ENCODE data around the gene SDCBP2.
A peak's percentile ranks its signal among the peaks of the same experiment; 100 is the strongest.

SDCBP2 gene

DNA sequence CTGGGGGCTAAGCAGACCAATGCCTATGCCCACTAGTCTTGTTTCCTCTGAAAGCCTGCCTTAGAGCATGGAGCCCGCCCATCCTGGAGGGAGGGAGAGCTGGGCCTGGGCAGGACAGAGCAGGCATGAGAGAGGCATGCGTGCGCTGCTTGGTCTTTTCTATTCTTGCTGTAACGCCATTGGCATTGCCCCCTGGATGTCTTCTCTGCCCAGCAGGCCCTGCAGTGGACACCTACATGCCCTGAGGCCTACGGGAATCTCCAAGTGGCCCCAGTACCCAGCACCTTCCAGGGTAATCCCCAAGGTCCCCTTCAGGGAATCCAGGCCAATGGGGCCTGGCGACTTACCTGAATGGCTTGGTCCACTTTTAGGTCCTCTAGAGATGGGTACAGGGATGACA is 8.9 kb downstream of the SDCBP2 start:
- Histone ChIP-seq H3K14ac (ENCODE audit: low read length) (no peak overlapping the region), H3K79me1 (ENCODE audit: low read depth, low read length) (no peaks in the 10 kb centered on the region), H3K27me3 (ENCODE audit: control insufficient read depth in 3 of 3, insufficient read depth in 3 of 3, low read depth in 1 of 3, low read length in 3 of 3) (no peaks in the 10 kb centered on the region), H4K91ac (ENCODE audit: low read depth, low read length, poor library complexity) (no peak overlapping the region), H3K27ac (replicated peaks; ENCODE audit: low read length) (no peak overlapping the region), H2BK5ac (ENCODE audit: low read length) (no peak overlapping the region), H3K9ac (ENCODE audit: low read depth, low read length, poor library complexity) (no peak overlapping the region), H3K9me3 (replicated peaks in 1 of 2; ENCODE audit: control insufficient read depth in 2 of 2, insufficient read depth in 1 of 2, low read depth in 1 of 2, low read length in 2 of 2) (no peaks in the 10 kb centered on the region), H3K18ac (ENCODE audit: low read length) (no peak overlapping the region), H3K23ac (ENCODE audit: low read depth, low read length, poor library complexity) (no peak overlapping the region), H2BK12ac (ENCODE audit: low read length) (no peak overlapping the region), H3K36me3 (replicated peaks in 1 of 2; ENCODE audit: control insufficient read depth in 2 of 2, insufficient read depth in 2 of 2, low read length in 2 of 2) (no peaks in the 10 kb centered on the region), H3K4me1 (ENCODE audit: control insufficient read depth in 2 of 2, insufficient read depth in 1 of 2, low read depth in 1 of 2, low read length in 2 of 2) (peaks cover 3 to 8% of the 10 kb centered on the region in 2 donors), H2BK120ac (ENCODE audit: low read depth, low read length) (peak overlapping the region; percentile 29), H4K8ac (ENCODE audit: low read depth, low read length) (no peak overlapping the region), H2BK15ac (ENCODE audit: low read length) (no peak overlapping the region), H3K4ac (ENCODE audit: low read length) (no peak overlapping the region), H3K4me2 (ENCODE audit: insufficient read depth, low read length, poor library complexity, severe bottlenecking) (no peak overlapping the region), H2AFZ (ENCODE audit: low read length) (no peak overlapping the region), H3K4me3 (ENCODE audit: low read length in 2 of 2) (peak overlapping the region in 1 of 2 donors; percentile 36), H2AK5ac (ENCODE audit: low read depth, low read length) (no peak overlapping the region)
- no peak for DNase-seq (ENCODE audit: low spot score)
- WGBS, 2 donors (ENCODE audit: extremely low coverage in 2 of 2, insufficient read length in 2 of 2, insufficient replicate concordance in 1 of 2) = no CpG with 5 or more reads among the region's 6 CpGs

DNA sequence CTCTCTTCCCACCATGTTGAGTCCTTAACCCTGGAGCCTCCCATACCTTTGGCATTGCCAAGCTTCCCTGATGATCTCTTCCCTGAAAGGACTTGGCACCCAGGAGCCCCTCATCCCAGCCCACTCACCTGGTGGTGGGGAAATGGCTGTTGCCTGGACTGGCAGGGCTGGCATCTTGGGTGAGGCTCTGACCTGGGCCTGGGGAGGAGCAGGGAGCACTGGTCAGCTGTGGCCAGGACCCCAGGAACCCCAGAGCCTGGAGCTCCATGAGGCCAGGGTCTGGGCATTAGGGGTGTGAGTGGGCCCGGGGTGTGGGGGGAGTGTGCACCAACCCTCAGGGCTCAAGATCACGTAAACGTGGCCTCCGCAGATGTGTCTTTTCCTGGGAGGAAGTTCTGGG is 9.5 kb downstream of the SDCBP2 start:
- no CpG with 5 or more reads among the region's 4 CpGs for WGBS, 2 donors (ENCODE audit: extremely low coverage in 2 of 2, insufficient read length in 2 of 2, insufficient replicate concordance in 1 of 2)
- no peak for DNase-seq (ENCODE audit: low spot score)

DNA sequence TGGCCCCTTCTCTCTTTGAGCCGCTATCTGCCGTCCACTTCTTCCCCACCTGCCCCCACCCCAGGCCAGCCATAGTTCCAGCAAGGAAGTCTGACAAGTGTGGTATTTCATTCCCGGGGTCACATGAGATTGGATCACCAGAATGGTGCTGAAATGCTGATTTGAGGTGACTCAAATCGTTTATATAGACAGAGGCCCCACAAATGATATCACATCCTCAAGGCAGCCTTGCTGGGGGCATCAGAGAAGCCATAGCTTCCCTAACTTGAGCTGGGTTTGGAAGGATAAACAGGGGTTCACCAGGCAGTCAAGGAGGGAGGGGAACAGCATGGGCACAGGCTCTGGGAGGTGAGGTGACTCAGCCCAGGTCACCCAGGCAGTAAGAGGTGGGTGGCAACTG is 9.9 kb downstream of the SDCBP2 start:
- no peak overlapping the region for H4K91ac ChIP-seq (ENCODE audit: low read depth, low read length, poor library complexity)
- no peak overlapping the region for H2AFZ ChIP-seq (ENCODE audit: low read length)
- no peak overlapping the region for H3K9ac ChIP-seq (ENCODE audit: low read depth, low read length, poor library complexity)
- no peak overlapping the region for H2BK15ac ChIP-seq (ENCODE audit: low read length)
- no peak overlapping the region for H3K23ac ChIP-seq (ENCODE audit: low read depth, low read length, poor library complexity)
- WGBS, 2 donors (ENCODE audit: extremely low coverage in 2 of 2, insufficient read length in 2 of 2, insufficient replicate concordance in 1 of 2) = no CpG with 5 or more reads among the region's 4 CpGs
- H3K4me3 ChIP-seq (ENCODE audit: low read length in 2 of 2) = no peak overlapping the region
- no peak for DNase-seq (ENCODE audit: low spot score)
- no peaks in the 10 kb centered on the region for H3K79me1 ChIP-seq (ENCODE audit: low read depth, low read length)
- H2BK12ac ChIP-seq (ENCODE audit: low read length) = no peak overlapping the region
- no peak overlapping the region for H2AK5ac ChIP-seq (ENCODE audit: low read depth, low read length)
- no peak overlapping the region for H2BK5ac ChIP-seq (ENCODE audit: low read length)
- H2BK120ac ChIP-seq (ENCODE audit: low read depth, low read length) = no peak overlapping the region
- no peak overlapping the region for H3K4ac ChIP-seq (ENCODE audit: low read length)
- peak overlapping the region; percentile 34 for H3K18ac ChIP-seq (ENCODE audit: low read length)
- H3K4me2 ChIP-seq (ENCODE audit: insufficient read depth, low read length, poor library complexity, severe bottlenecking) = no peak overlapping the region
- no peak overlapping the region for H3K27ac ChIP-seq (replicated peaks; ENCODE audit: low read length)
- H3K27me3 ChIP-seq (ENCODE audit: control insufficient read depth in 3 of 3, insufficient read depth in 3 of 3, low read depth in 1 of 3, low read length in 3 of 3) = no peaks in the 10 kb centered on the region
- H4K8ac ChIP-seq (ENCODE audit: low read depth, low read length) = no peak overlapping the region
- H3K14ac ChIP-seq (ENCODE audit: low read length) = no peak overlapping the region
- H3K36me3 ChIP-seq (replicated peaks in 1 of 2; ENCODE audit: control insufficient read depth in 2 of 2, insufficient read depth in 2 of 2, low read length in 2 of 2) = no peaks in the 10 kb centered on the region
- H3K9me3 ChIP-seq (replicated peaks in 1 of 2; ENCODE audit: control insufficient read depth in 2 of 2, insufficient read depth in 1 of 2, low read depth in 1 of 2, low read length in 2 of 2) = no peaks in the 10 kb centered on the region
- peaks cover 3 to 4% of the 10 kb centered on the region in 2 donors for H3K4me1 ChIP-seq (ENCODE audit: control insufficient read depth in 2 of 2, insufficient read depth in 1 of 2, low read depth in 1 of 2, low read length in 2 of 2)

More for the DNA sequence above, 9.5 kb downstream of the SDCBP2 start:
- Histone ChIP-seq H3K4ac (ENCODE audit: low read length) (no peak overlapping the region), H2BK120ac (ENCODE audit: low read depth, low read length) (peak overlapping the region; percentile 29), H3K36me3 (replicated peaks in 1 of 2; ENCODE audit: control insufficient read depth in 2 of 2, insufficient read depth in 2 of 2, low read length in 2 of 2) (no peaks in the 10 kb centered on the region), H2BK15ac (ENCODE audit: low read length) (no peak overlapping the region), H3K23ac (ENCODE audit: low read depth, low read length, poor library complexity) (no peak overlapping the region), H3K18ac (ENCODE audit: low read length) (peak overlapping the region; percentile 34), H2BK12ac (ENCODE audit: low read length) (no peak overlapping the region), H3K9me3 (replicated peaks in 1 of 2; ENCODE audit: control insufficient read depth in 2 of 2, insufficient read depth in 1 of 2, low read depth in 1 of 2, low read length in 2 of 2) (no peaks in the 10 kb centered on the region), H3K4me3 (ENCODE audit: low read length in 2 of 2) (no peak overlapping the region), H3K14ac (ENCODE audit: low read length) (no peak overlapping the region), H2AFZ (ENCODE audit: low read length) (no peak overlapping the region), H4K91ac (ENCODE audit: low read depth, low read length, poor library complexity) (no peak overlapping the region), H2AK5ac (ENCODE audit: low read depth, low read length) (no peak overlapping the region), H3K27ac (replicated peaks; ENCODE audit: low read length) (no peak overlapping the region), H3K4me1 (ENCODE audit: control insufficient read depth in 2 of 2, insufficient read depth in 1 of 2, low read depth in 1 of 2, low read length in 2 of 2) (peaks cover 3 to 6% of the 10 kb centered on the region in 2 donors), H3K4me2 (ENCODE audit: insufficient read depth, low read length, poor library complexity, severe bottlenecking) (no peak overlapping the region), H3K27me3 (ENCODE audit: control insufficient read depth in 3 of 3, insufficient read depth in 3 of 3, low read depth in 1 of 3, low read length in 3 of 3) (no peaks in the 10 kb centered on the region), H3K9ac (ENCODE audit: low read depth, low read length, poor library complexity) (no peak overlapping the region), H2BK5ac (ENCODE audit: low read length) (no peak overlapping the region), H4K8ac (ENCODE audit: low read depth, low read length) (no peak overlapping the region), H3K79me1 (ENCODE audit: low read depth, low read length) (no peaks in the 10 kb centered on the region)

DNA sequence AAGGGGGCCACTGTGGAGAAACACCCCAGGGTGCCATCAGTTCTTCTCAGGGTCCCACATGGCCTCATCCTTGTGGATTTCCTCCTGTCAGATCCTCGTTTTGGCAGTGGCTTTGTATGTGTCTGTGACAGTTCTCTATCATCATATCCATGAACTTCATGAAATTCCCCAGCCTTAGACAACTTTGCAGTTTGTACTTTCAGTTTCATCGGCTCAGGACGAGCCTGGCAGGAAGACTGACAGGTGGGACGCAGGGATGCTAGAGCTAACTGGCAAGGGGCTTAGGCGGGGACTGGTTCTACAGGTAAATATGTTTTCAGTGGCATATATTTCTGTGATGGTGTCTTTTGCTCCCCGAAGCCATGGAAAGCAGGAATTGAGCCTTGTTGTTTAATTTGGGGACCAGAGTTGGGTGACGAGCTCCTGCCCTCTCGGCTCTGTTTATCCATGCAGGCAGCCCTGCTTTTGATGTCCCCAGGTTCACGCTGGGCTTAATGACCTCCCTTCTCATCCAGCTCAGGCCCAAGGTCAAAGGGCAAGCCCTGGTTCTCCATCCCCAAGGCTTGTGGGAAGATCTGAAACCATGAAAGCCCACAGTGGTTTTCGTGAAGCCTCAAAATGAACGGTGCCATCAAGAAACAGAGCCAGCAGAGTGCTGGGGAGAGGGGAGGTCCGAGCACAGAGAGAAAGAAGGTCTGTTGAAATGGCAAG is 11.2 kb downstream of the SDCBP2 start:
- Histone ChIP-seq H3K27ac (replicated peaks; ENCODE audit: low read length) (no peak overlapping the region), H3K4ac (ENCODE audit: low read length) (no peak overlapping the region), H3K4me2 (ENCODE audit: insufficient read depth, low read length, poor library complexity, severe bottlenecking) (no peak overlapping the region), H3K23ac (ENCODE audit: low read depth, low read length, poor library complexity) (no peak overlapping the region), H2BK15ac (ENCODE audit: low read length) (no peak overlapping the region), H3K9ac (ENCODE audit: low read depth, low read length, poor library complexity) (no peak overlapping the region), H2BK120ac (ENCODE audit: low read depth, low read length) (no peak overlapping the region), H3K4me3 (ENCODE audit: low read length in 2 of 2) (no peak overlapping the region), H2AFZ (ENCODE audit: low read length) (peak overlapping the region; percentile 67), H4K91ac (ENCODE audit: low read depth, low read length, poor library complexity) (no peak overlapping the region), H3K18ac (ENCODE audit: low read length) (peak overlapping the region; percentile 8), H3K27me3 (ENCODE audit: control insufficient read depth in 3 of 3, insufficient read depth in 3 of 3, low read depth in 1 of 3, low read length in 3 of 3) (no peaks in the 10 kb centered on the region), H3K14ac (ENCODE audit: low read length) (no peak overlapping the region), H2BK5ac (ENCODE audit: low read length) (no peak overlapping the region), H3K4me1 (ENCODE audit: control insufficient read depth in 2 of 2, insufficient read depth in 1 of 2, low read depth in 1 of 2, low read length in 2 of 2) (peaks cover 4% of the 10 kb centered on the region in 2 donors), H2BK12ac (ENCODE audit: low read length) (no peak overlapping the region), H2AK5ac (ENCODE audit: low read depth, low read length) (no peak overlapping the region), H3K36me3 (replicated peaks in 1 of 2; ENCODE audit: control insufficient read depth in 2 of 2, insufficient read depth in 2 of 2, low read length in 2 of 2) (no peaks in the 10 kb centered on the region), H4K8ac (ENCODE audit: low read depth, low read length) (no peak overlapping the region), H3K79me1 (ENCODE audit: low read depth, low read length) (no peaks in the 10 kb centered on the region), H3K9me3 (replicated peaks in 1 of 2; ENCODE audit: control insufficient read depth in 2 of 2, insufficient read depth in 1 of 2, low read depth in 1 of 2, low read length in 2 of 2) (no peaks in the 10 kb centered on the region)
- no CpG with 5 or more reads among the region's 12 CpGs for WGBS, 2 donors (ENCODE audit: extremely low coverage in 2 of 2, insufficient read length in 2 of 2, insufficient replicate concordance in 1 of 2)
- DNase-seq (ENCODE audit: low spot score) = no peak

Measured in neuronal stem cell (in vitro differentiated cells).